NCI-H748 (cell line): ENCODE measurements around the gene UBE3C.

Experiments
- DNase-seq: peaks from one replicate; lab custom pipeline; 2025; ENCODE audit not compliant: unreplicated experiment; lab: John Stamatoyannopoulos, UW

Gene UBE3C

DNA sequence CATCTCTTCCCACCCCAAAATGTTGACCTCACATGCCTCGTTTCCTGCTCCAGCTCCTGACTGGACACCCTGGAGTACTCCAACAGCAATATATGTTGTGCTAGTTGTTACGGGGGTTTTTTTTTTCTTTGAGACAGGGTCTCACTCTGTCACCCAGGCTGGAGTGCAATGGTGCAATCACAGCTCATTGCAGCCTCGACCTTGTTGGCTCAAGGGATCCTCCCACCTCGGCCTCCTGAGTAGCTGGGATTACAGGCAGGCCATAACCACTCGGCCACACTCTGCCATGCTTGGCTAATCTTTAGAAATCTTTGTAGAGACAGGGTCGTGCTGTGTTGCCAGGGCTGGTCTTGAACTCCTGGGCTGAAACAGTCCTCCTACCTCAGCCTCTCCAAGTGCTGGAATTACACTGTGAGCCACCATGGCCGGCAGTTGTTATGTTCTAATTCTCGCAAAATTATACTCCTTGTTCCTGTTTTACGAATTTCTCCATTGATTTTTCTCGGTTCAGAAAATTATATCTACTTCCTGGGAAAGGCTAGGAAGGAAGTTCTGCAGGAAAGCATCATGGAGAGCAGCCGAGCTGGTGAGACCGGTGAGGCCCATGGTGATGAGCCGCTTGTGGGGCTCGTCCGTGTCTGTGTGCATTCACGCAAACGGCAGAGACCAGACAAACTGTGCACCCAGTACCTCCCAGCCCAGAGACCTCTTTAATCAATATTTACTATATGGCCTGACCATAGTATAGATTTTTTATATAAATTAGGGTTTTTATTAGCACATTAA lies 145.7 kb downstream of the UBE3C start:
- DNase-seq, result no peak

DNA sequence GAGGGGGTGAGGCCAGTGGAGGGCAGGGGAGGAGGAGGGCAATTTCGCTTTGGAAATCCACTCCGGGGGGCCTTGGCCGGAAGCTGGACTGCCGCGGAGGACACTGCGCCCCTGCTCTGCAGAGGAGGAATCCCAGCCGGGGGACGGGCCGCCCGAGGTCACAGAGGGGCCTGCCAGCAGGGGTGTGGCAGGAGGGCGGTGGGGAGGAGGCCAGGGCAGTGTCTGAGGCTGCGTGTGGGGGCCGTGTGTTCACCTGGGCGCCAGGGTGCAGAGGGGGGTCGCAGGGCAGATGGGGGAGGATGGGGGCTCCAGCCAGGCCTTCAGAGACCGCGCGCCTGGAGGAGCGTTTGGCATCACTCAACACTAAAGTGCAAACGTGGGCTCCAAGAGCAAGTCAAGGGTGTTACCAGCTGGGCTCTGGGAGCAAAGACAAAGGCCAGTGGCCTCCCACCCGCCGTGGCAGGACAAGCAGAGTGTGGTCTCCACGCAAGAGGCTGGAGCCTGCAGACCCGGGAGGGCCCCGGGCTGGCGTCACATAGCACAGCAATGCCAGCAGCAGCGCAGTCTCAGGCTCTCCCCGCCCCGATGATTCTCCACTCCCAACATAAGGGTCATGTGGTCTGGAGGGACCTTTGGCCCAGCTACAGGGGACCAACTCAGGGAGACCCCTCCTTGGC lies 152.8 kb downstream of the UBE3C start:
- no peak for DNase-seq

DNA sequence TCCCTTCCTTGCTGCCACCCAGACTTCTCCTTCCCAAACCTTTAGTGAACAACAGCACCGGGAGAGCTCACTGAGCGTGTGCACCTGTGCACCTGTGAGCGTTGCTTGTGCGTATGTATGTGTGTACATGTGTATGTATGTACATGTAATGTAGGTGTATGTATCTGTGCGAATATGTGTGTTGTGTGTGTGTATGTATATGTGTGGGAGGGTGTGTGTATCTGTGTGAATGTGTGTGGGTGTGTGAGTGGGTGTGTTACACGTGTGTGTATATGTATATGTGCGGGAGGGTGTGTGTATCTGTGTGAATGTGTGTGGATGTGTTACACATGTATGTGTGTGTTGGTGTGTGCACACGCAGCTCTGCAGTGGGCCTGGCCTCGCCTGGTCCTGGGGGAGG lies 153.5 kb downstream of the UBE3C start:
- no peak for DNase-seq

DNA sequence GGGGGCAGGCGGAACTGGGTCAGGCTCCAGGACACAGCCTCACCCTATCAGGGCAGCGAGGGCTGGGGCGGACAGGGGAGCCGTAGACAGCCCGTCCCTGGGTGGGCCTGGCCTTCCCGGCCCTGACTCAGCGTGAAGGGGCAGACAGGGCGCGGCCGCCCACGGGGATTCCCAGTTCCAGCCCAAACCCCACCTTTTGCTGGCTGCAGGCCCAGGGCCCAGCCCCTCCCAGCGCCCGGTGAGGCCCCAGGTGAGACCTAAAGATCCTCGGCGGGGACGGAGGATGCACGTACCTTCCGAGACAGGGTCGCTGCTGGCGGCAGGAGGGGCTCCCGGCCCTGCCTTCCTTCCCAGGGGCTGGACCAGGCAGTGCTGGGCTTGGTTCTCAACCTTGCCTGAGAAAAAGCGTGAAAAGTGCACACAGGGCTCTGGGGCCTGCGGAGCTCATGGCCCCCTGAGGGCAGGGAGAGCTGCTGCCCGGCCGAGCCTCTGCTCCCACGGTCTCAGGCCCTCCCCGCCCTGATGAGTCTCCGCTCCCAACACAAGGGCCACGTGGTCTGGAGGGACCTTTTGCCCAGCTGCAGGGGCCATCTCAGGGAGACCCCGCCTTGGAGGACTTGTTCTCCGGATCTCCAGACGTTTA lies 154.2 kb downstream of the UBE3C start:
- peak; percentile 14 for DNase-seq

DNA sequence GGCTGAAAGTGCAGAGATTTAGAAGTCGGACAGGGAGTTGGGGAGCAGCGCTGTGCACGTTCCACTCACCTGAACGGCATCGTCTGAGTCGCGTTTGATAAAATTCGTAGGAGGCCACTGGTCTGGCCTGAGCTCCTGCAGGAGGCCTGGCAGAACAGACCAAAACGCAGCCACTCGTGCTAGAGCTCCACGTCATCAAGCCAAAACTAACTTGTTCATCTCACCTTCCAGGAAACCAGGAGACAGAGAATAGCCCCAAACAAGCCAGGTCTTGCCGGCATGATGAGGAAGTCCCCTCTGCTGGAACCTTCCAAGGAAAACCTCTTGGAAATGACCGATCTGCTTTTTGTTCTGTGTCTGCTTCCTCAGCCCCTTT lies 154.7 kb downstream of the UBE3C start:
- DNase-seq, result no peak

DNA sequence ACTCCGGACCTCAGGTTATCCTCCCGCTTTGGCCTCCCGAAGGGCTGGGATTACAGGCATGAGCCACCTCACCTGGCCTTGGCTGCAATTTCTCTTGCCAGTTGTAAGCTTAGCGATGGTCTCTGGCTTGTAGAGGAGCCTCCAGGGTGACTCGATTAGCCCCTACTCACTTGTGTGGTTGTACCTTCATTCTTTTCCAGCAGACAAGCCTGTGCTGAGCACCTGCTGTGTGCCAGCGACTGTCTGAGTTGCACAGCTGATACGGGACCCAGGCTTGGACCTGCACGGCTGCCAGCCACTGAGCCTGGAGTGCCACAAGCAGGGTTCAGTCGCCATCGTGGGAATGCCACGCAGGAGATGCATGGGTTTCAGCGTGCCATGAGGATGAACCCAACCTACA lies 156.0 kb downstream of the UBE3C start:
- DNase-seq, result no peak

DNA sequence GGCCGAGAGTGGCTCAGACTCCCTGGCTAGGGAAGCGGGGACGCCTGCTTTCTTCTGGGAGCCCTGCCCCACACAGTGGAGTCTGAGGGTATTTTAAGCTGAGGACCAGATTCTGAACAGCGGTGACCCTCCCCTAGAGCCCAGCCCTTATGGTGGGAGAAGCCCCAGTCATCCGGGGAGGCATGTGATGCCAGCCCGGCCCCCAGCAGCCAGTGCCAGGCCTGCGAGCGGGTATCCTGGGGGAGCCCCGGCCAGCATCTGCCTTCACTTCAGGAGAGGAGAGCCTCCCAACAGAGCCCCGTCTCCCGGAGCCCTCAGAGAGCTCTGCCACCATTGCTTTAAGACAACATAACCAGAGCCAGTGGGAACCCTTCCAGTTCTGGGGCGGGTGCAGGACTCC lies 156.6 kb downstream of the UBE3C start:
- no peak for DNase-seq

DNA sequence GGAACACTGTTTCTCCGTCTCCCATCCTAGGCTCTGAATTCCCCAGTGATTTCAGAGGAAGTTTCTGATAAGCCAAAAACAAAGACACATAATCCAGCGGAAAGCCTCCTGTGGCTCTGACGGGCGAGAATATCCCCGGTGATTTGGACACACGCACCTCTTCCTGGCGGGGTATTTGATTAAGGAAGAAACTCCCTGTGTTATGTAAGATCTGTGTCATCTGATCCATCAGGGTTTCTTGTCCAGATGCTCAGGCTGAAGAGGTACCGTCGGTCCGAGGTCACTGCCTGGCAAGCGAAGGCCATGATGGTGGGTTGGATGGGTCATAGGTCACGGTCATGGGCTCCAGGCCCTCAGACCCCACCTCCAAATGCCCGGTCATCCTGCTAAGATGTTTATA lies 158.5 kb downstream of the UBE3C start:
- DNase-seq, result no peak

DNA sequence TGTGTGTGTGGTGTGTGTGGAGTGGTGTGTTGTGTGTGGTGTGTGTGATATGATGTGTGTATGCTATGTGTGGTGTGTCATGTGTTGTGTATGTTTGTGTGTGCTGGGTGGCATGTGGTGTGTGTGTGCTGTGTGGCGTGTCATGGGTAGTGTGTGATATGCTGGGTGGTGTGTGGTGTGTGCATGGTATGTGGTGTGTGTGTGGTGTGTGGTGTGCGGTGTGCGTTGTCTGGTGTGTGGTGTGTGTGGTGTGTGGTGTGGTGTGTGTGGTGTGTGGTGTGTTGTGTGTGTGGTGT lies 160.5 kb downstream of the UBE3C start:
- no peak for DNase-seq

DNA sequence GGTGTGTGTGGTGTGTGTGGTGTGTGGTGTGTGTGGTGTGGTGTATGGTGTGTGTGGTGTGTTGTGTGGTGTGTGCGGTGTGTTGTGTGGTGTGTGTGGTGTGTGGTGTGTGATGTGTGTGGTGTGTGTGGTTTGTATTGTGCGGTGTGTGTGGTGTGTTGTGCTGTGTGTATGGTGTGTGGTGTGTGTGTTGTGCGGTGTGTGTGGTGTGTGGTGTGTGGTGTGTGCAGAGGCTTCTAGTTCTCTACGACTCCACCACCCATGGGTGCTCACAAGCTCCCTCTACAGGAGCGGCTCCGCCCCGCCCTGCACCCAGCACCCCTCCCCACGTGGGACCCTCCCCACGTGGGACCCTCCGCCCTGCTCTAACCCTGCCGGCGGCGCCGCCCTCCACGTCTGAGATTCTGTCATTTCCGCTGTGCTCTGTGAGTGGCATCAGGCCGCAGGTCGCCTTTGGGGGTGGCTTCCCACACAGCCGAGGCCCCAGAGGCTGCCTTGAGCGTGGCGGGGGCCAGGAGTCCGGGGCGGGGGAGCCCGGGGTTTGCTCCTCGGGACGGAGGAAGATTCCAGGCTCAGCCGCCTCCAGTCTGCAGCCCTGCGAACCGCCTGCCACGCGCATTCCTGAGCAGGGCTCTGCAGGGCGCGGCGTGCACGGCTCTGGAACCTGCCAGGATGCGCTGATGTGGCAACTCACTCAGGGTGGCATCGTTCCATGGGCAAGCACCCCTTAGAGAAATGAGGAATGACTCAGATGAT lies 161.1 kb downstream of the UBE3C start:
- no peak for DNase-seq

DNA sequence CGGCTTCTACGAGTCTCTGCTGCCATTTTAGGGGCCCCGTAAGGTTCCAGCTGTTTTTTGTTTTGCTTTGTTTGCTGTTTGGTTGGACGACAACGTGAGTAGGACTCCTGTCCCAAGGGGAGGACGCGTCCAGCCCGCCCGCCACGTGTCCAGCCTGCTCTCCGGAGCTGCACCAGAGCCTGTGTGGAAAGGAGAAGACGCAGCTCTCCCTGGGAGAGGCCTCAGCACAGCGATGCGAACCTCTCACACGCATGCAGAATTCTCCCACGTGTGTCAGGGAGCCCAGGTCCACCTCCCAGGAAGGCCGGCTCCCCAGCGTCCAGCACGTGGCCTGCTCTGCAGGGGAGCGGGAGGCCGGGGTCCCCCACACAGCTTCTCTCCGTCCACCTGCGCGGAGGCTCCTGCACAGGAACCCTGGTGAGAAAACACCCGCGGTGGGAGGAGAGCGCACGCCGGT lies 161.7 kb downstream of the UBE3C start:
- no peak for DNase-seq

DNA sequence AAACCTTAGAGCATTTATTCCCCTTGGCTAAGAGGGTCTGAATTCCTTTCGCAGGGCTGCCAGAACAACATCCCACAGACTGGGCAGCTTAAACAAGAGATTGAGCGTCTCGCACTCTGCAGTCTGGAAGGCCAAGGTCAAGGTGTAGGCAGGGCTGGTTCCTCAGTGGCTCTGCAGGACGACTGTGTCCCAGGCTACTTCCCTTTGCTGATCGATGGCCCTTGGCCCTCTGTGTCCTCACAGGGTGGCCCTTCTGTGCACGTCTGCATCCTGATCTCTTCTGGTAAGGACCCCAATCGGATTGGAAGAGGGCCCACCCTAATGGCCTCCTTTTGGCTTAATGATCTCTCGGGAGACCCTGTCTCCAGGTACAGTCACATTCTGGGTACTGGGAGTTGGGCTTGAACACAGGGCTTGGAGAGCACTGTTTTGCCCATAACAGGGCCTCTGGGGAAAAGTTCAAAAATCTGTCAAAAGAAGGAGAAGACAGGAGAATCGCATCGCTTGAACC lies 162.9 kb downstream of the UBE3C start:
- DNase-seq, result no peak

DNA sequence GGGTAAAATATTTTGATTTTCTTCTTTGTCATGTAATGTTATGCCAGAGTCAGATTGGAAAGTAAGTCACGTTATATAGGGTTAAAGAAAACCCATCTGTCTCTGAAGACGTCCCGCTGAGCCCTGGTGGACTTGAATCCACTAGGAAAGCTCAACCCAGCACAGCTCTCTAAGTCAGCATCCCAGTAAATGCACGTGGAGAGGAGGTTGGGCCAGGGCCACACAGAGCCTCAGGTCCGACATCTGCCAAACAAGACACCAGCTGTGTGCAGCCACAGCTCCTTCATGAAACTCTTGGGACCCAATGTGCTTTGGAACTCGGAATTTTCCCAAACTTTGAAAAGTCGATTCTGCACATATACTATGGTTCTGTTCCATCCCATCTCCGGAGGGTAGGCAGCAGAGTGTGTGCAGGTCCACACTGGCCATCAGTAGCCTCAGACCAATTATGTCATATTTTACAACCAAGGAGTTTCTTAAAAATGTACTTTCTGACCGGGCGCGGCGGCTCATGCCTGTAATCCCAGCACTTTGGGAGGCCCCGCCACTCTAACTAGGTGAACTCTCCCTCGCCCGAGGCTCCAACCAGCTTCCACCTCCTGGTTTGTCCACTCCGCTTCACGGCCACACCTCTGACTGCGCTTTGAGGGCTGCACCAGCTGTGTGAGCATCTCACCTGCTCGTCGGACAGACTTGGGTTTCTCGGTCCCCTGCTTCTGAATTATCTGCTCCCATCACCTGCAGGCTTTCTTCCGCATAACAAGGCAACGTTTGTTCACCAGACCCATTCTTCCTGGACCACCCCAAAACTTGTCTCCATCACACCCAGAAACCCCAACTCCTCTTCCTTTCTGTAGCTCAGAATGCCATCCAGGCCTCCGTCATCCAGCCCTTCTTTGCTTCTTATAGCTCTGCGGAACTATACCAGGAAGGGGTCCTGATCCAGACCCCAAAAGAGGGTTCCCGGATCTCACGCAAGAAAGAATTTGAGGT lies 168.4 kb downstream of the UBE3C start:
- no peak for DNase-seq

DNA sequence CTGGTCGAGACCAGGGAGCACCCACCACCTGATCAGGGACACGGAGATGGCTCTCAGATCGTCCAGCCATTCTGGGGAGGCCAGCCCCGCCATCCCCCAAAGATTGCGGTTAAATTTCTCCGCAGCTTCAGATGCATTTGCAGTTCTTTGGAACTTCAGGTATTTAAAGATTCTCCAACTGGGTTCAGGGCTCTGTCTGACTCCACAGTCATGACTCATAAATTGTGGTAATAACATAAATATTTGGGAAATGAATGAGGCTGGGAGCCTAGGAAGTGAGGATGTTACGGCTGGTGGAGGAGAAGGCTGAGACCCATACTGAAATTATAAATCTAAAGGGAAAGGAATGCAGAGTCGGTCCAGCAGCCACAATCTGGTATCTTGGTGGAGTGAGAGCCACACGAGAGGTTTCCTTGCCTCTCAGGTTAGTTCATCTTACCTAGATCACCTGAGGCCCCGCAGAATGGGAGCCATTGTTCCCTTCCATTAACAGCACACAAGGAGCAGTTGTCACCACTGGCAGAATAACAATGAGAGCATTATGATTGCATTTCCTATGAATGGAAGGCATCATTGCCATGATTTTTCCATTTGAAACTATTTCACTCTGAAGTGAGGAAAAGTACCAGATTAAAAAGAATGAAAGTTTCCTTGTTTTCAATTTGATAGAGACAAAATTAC lies 171.4 kb downstream of the UBE3C start:
- peak; percentile 32 for DNase-seq

DNA sequence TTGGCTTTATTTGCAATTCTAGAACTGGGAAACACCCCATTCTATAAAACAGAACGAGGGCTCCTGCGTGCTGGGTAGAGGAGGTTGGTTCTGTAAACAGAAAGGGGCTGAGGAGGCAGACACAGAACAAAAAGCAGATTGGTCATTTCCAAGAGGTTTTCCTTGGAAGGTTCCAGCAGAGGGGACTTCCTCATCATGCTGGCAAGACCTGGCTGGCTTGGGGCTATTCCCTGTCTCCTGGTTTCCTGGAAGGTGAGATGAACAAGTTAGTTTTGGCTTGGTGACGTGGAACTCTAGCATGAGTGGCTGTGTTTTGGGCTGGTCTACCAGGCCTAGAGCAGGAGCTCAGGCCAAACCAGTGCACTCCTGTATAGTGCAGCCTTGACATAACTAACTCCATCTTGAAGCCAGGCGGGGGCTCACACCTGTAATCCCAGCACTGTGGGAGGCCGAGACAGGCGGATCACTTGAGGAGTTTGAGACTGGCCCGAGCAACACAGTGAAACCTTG lies 172.0 kb downstream of the UBE3C start:
- no peak for DNase-seq

DNA sequence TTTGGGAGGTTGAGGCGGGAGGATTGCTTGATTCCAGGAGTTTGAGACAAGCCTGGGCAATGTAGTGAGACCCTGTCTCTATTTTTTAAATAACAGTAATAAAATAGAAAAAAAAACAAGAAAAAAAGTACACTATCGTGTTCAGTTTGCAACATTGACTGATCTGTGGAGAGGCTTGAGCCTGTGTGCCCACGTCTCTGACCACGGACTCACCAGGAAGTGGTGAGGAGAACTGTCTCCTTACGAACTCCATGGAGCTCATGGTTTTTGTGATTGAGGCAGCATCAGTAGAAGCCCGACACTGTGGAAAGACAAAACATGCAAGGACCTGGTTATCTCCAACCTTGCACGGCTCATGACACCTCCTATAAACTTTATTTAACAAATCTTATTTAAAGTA lies 174.2 kb downstream of the UBE3C start:
- no peak for DNase-seq

DNA sequence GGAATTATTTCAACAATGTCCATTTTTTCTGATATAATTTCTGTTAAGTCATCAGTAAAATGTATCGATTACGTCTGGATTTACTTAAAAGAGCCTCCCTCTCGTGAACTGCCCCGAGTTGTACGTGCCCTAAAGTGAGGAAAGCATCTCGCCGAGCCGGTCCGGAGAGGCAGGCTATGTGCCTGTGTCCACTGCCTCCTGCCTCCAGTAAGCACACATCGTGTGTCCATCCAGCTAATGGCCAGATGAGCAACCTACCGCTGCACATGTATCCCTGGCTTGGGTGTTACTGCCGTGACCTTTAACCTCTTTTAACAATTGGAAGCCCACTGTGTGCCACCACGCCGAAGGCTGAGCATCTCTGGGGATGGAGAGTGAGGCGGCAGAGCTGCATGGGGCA lies 174.9 kb downstream of the UBE3C start:
- no peak for DNase-seq

DNA sequence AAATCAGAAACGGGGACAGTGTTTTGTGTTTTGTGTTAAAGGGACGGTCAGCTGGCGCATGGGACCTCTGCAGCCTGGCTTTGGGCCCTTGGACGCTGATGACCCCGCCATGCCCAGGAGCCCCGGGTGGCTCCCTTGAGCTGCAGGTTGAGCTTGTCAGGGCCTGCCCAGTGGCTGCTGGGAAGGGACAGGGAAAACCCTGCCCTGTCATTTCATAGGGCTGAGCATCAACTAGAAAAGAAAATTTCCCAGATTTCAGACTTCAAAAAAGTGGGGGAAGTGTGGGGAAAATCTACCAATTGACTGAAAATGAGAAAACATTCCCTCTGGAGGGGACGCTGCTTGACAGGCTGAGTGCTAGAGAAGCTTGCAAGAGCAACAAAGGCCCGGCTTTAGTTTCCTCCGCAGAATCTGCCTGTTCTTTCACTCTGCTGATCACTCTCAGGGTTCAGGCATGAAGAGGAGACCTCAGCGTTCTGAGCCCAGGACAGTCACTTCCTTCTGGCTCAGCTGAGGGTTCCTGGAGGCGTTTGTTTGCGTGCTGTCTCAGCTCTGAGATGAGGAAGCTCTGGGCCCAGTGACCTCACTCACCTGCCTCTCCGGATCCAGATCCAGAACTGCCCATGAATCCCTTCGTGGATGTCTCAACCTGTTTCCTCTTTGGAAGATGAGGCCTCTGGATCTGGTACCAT lies 179.4 kb downstream of the UBE3C start:
- DNase-seq, result no peak
